ENCODE data around the gene KCNK7. TPM values are rescaled to one million over a fixed set of nuclear protein-coding genes. Genes with fewer than 3 reads are reported as not detected.
A peak's percentile ranks its signal among the peaks of the same experiment; 100 is the strongest.

KCNK7 gene
- total RNA-seq, 2 donors from 2014 or later, result 0.39 TPM; not detected in 1

- DNase-seq (ENCODE audit: low spot score), result peak; percentile 84
- peak overlapping the region; percentile 94 to 97 for H3K27ac ChIP-seq
- no peak for TF ChIP-seq CTCF (IDR thresholded peaks at IDR 0.05)
- peaks cover 34% of the 10 kb centered on the region for H3K36me3 ChIP-seq
- H3K9me3 ChIP-seq, result no peaks in the 10 kb centered on the region
- peaks cover 0 to 57% of the 10 kb centered on the region in 2 donors for H3K4me1 ChIP-seq
- no peaks in the 10 kb centered on the region for H3K27me3 ChIP-seq
- H3K4me3 ChIP-seq, result peak overlapping the region; percentile 66 to 84
Measured at GRCh38 chr11:65576867-65577755, 18.5 kb downstream of the KCNK7 start.

DNA sequence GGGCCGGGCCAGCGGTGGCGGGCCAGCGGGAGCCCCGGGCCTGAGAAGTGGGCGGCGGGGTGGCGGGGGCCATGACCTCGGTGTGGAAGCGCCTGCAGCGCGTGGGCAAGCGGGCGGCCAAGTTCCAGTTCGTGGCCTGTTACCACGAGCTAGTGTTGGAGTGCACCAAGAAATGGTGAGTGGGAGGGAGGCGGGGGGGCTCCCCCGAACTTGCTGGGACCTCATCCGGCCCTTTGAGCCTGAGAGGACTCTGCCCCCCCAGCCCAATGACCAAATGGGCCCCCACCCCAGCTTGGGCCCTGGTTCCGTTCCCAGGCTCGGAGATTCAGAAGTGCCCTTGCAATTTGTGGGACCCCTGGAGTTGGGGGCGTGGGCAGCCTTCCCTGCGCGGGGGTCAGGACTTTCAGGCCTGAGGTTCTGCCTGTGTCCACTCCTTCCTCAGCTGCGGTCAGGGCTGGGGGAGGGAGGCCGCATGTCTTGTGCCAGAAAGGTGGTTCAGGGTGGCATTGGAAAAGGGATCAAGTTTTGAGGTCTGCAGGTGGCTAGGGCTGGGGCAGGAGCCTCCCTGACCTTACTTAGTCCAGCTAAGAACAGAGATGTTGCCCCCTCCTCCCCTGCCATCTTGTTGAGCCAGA, 19.3 kb downstream of the KCNK7 start:
- Histone ChIP-seq H3K4me3 (peak overlapping the region; percentile 66 to 84), H3K9me3 (no peaks in the 10 kb centered on the region), H3K4me1 (peaks cover 0 to 65% of the 10 kb centered on the region in 2 donors), H3K27me3 (no peaks in the 10 kb centered on the region), H3K36me3 (peaks cover 26% of the 10 kb centered on the region), H3K27ac (peak overlapping the region; percentile 94 to 97)
- DNase-seq (ENCODE audit: low spot score), result no peak
- no peak for TF ChIP-seq CTCF (IDR thresholded peaks at IDR 0.05)

DNA sequence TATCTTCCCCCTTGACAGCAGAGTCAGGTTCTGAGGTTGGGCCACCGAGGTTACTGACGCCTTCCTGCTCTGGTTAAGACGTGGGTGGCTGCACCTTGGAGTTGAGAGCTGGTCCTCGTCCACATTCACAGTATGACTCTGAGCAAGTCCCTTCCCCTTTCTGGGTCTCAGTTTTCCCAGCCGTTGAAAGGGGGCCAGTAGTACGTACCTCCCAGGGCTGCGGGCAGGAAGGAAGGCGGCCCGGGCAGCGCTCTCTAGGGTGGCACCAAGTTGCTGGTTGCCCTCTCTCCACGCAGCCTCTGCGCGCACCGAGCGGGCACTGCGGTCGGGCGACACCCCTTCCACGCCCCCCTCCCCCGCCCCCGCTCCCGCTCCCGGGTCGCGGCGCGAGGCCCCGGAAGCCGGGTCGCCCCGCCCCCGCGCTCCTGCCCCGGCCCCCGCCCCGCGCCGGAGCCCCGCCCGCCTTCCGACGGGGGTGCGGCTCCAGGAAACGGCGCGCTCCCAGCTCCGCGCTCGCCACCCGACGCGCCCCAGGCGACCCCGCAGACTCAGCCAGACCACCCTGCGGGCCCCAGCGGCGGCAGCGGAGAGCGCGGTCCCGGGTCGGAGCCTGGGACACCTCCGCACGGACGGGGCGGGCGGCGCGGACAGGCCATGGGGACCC, 19.9 kb downstream of the KCNK7 start, which contains the start of gene EHBP1L1:
Gene EHBP1L1 (plus strand): TSS at position 486 of the 664 bp plus-strand sequence. CDS start 250 bp downstream, outside the sequence.
- Histone ChIP-seq H3K4me3 (peak within 1 kb of the TSS; percentile 66 to 84), H3K27ac (peak within 1 kb of the TSS; percentile 94 to 97), H3K27me3 (no peaks in the 10 kb centered on the region), H3K36me3 (peaks cover 20% of the 10 kb centered on the region), H3K4me1 (peaks cover 0 to 72% of the 10 kb centered on the region in 2 donors), H3K9me3 (no peaks in the 10 kb centered on the region)
- no peak for TF ChIP-seq CTCF (IDR thresholded peaks at IDR 0.05)
- no peak for DNase-seq (ENCODE audit: low spot score)

GRCh38 chr11:65574811-65575567, 20.6 kb downstream of the KCNK7 start:
- no peaks in the 10 kb centered on the region for H3K9me3 ChIP-seq
- H3K27ac ChIP-seq, result peak overlapping the region; percentile 94 to 97
- H3K36me3 ChIP-seq, result peaks cover 12% of the 10 kb centered on the region
- no peak for DNase-seq (ENCODE audit: low spot score)
- H3K4me3 ChIP-seq, result peak overlapping the region; percentile 66 to 84
- no peak for TF ChIP-seq CTCF (IDR thresholded peaks at IDR 0.05)
- no peaks in the 10 kb centered on the region for H3K27me3 ChIP-seq
- H3K4me1 ChIP-seq, result peaks cover 3 to 74% of the 10 kb centered on the region in 2 donors

Data from right atrium auricular region (tissue), 2 donors.